Activated CD8-positive, alpha-beta memory T cell treated with anti-CD3 and anti-CD28 coated beads for 4 hours (primary cell): ENCODE results near the gene DNAH1.

Experiments
- DNase-seq, 2 donors: peaks; one replicate each; pipeline ENCODE4 v3.0.0-alpha.2; 2020; ENCODE audit warnings: low read depth in 2 of 2

The DNAH1 gene

DNA sequence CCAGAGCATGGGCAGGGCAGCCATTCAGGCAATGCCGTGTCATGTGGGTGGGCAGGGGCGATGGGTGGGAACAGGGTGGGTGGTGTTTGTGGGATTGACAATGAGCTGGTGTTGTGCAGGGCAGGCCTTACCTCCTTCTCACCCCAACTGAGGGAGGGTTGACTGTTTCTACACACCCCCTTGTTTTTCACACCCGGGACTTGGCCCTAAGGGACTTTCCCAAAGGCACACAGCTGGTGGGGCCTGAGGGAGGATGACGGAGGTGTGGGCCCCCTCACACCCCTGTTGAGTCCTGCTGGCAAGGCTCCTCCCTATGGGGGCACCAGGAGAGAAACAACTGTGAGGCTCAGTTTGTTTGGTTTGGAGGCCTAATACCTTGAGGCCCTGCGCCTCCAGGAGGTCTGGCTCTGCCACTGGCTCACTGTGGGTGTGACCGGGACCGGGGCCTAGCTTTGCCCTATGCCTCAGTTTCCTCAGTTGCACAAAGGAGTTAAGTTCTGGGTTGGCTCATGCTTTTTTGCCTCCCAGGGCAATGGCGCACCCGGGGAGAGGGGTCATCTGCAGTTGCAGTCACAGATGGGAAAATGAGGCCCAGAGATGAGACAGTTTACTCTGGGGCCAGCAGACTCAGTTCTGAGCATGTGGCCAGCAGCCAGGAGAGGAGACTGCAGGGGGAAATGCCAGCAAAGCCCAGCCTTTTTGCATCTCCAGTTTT is 5.1 kb upstream of the DNAH1 start:
- peak; percentile 41 to 48 for DNase-seq

DNA sequence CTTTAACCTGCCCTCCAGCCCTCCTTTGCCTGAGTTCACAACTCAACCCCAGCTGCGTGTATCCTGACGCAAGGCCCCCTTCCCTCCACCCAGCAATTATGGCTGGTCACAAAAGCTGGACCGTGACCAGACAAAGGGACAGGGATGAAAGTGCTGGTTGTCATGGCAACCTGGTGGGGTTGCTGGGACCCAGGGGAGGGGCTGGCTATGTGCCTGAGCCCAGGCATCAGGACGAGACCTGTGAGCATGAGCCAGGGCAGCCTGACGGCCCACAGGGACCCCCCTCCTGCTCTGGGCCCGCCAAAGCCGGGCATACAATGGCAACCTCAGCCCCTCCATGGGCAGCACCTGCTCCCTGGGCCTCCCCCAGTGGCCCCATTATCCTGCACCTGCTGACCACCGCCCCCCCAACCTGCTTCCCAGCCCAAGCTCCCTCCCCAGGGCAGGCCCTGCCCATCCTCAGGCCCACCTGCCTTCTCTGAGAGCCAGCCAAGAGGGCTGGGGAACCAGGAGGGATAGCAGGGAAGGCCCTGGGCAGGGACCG is 4.5 kb upstream of the DNAH1 start:
- no peak for DNase-seq

DNA sequence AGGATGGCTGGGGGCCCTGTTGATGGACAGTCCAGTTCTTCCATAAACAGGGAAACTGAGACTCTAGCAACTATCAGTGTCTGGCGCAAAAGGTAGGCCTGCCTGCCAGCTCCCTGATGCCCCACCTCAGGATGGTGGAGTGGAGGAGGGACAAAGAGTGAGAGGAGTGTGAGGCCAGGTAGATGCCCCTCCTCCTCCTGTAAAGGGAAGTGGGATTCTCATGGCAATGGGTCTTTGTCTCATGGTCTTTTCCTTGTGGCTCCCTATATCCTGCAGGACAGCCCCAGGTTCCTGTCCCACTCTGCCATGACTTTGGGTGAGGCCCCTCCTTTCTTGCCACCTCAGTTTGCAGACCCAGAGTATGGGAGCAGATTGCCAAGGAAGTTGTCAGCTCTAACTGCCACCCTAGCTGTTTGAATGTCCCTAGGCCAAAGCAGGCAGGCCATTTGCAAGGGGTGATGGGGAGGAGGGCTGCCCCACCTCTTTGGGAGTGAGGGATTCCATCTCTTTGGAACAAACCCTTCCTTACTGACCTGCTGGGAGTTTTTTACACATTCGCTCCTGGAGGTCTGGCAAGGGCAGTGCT is 2.8 kb upstream of the DNAH1 start:
- no peak for DNase-seq

DNA sequence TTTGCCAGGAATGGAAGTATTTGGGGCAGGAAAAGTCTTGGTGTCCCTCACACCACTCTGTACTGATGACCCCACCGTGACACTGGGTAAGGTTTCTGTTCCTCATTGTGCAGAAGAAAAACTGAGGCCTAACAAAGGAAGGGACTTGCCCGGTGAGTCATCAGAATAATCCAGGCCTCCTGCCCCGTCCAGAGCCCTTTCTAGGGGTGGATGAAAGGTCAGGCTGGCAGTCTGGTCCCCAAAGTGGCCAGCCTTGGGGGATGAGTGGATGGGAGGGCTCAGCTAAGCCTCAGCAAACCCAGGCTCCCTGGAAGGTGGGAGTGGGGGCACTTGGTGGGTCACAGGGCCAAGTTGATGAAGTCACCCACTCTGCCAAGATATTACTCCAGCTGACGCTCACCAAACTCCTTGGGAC is 2.3 kb upstream of the DNAH1 start:
- no peak for DNase-seq

DNA sequence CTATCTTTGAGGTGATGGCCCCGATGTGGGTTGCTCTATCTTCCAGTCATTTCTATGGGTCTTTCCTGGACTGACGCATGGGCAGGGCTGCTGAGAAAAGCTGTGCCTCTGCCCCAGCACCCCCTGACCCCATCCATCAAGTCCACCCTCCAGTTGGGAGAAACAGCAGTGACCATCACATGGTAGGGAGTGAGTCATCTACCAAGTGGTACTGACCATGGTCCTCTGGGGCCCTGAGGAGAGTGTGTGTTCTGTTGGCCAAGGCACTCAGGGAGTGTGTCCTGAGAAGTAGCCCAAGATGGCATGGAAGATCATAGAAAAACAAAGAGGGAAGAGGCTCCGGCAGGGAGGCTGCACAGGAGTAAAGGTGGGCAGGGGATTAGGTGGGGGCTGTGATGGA is 1.6 kb upstream of the DNAH1 start:
- no peak for DNase-seq

DNA sequence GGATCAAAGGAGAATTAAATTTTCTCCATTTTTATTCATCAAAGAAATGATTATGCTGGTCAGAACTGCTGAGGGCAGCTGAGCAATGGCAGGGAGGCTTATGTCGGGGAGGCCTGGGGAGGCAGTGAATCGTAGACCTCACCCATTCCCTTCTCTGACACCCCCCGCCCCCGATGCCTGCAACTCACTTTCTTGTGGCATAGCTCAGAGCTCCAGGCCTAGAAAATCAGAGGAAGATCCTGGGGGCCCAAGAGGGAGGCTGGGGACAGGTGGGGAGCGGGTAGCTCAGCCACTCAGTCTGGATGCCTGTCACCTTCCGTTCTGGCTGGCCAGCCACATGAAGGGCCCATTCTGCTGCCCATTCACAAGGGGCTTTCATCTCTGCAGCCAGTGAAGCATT is 1.1 kb upstream of the DNAH1 start:
- no peak for DNase-seq

DNA sequence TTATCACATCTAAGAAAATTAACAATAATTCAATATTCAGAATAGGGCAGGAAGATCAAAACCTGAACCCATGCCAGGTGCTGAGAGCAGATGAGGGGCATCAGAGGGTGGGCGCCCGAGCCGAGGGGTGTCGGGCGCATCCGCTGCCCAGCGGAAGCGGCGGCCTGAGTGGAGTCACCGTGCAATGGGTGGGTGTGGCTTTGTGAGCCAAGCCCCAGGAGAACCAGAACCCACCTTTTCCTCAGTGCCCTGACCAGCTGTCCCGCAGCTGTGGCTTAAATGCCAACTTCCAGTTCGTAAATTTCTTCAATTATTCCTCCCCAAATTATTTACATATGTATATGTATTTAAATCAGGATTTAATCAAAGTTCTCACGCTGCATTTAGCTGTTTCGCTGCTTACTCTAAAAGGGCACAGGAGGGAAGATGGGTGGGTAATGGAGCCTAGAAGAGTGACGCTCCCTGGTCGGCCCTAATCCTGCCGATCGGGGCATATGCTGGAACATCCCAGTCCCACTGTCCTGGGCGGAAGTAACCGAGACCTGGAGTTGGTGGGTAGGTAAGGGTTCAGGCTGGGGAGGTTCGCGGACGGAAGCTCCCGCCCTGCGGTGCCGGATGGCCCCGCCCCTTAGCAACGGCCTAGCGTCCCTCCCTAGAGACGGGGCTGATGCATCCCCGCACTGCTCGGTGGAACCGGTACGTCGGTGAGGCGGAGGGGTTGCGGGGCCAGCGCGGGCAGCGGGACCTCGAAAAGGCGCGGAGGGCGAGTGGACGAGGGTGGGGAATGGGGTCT is 1.3 kb downstream of the DNAH1 start:
- peak; percentile 31 to 36 for DNase-seq

DNA sequence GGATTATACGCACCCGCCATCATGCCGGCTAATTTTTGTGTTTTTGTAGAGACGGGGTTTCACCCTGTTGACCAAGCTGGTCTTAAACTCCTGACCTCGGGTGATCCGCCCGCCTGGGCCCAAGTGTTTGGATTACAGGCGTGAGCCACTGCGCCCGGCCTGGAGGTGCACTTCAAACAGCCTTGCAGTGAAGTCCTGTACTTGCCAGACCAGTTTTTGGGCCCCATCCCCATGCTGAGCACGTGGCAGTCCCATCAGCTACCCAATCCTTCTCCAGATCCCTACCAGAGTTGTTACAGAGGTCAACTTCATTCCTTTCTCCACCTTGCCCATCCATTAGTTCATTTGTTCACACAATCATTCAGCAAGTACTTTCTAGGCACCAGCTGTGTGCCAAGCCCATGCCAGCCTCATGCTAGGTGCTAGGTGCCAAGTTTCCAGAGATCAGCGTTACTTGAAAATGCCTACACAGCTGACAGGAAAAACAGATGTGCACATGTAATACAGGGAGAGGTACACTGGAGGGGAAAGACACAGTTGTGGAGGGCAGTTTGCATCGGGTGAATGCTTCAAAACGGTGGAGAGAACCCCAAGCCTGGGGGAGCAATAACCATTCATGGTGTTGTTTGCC is 2.2 kb downstream of the DNAH1 start:
- DNase-seq: no peak

DNA sequence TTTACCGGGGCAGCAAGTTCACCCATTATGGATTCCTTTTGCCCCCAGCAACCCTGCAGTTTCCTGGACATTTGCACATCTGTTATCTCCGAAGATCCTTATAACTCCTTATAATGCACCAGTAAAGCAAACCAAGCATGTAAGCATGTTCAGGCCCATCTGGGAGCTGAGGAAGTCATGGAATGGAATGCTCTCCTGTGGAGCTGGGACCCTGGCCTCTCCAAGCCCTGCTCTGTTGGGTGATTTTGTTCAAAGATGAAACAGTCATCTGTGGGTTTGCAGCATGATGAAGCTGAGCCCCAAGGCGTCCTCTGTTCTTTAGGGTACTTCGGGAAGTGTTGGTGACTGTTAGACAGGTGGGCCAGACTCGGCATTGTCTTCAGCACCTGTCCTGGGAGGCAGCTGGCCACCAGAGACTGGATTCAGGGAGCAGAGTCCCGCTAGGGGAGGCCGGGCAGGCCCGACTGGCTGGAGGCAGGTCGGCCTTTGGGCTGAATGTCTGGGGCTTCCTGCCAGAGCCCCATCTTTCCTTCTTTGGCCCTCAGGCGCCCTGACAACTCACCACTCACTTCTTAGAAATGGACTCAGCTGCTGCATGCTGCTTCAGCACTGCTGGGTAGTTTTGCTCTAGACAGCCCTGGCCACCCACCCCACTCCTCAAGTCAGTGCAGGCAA is 3.9 kb downstream of the DNAH1 start:
- no peak for DNase-seq

DNA sequence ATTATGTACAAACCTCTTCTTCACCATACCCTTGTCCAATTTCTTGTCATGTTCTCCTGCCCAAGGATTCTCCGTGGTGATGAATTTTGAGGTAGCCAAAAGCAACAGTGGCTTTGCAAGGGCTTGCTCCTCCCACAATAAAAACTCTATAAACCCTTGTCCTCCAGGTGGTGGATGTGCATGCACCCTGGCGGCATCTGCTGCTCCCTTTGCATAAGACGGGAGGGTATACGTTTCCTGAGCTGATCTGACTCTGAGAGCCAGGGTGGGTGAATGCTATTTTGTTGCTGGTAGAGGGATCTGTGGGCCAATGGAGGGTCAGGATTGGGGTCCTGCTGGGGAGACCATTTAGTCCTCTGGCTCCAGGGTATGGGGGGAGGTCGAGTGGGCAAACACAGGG is 5.4 kb downstream of the DNAH1 start:
- DNase-seq: no peak

DNA sequence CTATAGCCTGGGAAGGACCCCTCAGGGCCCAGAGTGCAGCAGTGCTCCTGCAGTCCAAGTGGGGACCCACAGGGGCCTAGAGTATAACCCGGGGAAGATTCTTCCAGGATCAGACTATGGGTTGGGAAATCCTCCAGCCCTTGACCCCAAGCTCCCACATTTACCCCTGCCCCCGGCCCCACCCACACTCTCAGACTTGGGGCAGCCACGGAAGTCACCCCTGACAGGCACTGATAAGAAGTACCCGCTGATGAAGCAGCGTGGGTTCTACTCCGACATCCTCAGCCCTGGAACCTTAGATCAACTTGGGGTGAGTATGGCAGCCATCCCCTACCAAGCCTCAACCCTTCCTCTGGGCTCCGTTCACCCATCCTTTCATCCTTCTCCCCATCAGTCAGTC is 6.3 kb downstream of the DNAH1 start:
- DNase-seq: no peak

DNA sequence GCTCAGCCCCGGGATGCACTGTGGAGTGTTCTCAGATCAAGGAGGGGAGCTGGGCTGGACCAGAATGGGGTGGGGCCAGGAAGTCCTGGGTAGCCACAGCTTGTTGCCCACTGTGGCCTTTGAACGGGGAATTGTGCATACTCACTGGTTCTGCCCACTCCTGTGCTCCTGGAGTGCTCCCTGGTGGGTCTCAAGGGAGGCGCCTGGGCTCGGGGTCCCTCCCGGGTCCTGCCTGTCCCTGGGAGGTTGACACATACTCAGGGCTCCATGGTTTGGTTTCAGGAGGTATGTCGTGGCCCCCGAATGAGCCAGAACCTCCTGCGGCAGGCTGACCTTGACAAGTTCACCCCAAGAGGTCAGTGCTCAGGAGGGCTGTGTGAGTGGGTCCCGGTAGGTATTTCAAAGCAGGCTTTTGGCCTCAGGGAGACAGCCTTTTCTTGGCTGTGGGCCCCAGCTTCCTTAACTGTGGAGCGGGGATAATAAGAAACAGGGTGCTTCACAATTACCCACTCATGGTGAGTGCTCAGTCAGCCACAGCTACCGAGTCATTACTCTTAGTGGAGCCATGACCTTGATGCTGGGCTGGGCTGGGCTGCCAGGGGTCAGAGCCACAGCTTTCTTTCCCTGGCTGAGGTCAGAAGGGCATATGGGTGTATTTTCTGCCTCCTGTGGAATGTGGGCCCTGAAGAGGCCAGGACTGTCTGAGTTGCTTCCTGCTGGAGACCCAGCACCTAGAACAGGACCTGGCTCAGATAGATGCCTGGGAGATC is 7.6 kb downstream of the DNAH1 start:
- no peak for DNase-seq

DNA sequence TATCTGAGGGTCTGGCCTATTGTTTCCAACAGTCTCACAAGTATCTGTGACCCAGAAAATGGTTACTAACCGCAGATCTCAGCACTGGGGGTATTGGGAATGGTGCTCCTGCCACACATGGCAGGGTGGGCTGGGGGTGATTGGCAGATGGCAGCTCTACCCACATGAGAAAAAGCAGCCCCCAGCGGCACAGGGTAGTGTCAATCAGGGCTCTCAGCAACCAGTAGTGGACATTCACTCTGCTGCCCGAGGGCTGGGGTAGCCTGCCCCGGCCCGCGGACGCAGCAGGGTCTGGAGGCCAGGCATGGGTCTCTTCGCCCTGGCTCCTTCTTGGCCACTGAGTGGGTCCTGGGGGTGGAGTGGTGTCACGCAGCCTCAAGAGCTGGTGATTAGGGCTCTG is 8.6 kb downstream of the DNAH1 start:
- DNase-seq: no peak

DNA sequence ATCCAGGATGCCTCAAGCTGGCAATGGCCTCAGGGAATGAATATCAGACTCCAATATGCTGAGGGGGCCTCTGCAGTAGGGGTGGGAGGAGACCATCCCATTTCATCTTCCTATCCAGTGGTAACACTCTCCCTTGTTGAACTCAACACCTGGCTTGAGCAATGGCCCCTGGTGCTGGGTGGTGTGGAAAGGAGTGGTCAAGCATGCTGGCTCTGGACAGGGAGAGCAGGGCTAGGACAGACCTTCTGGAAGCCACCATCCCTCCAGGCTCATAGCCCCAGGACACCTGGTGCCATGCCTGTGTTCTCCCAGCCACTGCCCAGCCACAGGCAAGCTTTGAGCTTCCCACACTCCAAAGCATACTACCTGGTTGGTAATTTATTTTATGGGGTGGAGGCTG is 9.6 kb downstream of the DNAH1 start:
- DNase-seq: no peak

DNA sequence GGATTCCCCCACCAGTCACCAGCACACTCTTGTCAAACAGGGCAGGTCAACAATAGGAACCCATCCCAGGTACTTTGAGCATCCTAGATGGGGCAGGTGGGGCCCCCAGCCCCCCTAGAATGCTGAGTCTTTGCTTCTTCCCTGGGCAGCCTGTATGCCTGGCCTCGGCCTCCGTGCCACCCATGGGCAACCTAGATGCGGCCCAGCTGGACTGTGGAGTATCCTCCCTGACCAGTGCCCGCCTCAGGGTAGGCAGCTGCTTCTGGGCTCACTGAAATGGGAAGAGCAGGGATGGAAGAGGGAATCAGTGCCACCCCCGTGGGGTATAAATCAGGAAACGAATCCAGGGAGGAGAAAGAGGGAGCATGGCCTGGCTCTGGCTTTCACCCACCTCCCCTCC is 10.9 kb downstream of the DNAH1 start:
- no peak for DNase-seq

DNA sequence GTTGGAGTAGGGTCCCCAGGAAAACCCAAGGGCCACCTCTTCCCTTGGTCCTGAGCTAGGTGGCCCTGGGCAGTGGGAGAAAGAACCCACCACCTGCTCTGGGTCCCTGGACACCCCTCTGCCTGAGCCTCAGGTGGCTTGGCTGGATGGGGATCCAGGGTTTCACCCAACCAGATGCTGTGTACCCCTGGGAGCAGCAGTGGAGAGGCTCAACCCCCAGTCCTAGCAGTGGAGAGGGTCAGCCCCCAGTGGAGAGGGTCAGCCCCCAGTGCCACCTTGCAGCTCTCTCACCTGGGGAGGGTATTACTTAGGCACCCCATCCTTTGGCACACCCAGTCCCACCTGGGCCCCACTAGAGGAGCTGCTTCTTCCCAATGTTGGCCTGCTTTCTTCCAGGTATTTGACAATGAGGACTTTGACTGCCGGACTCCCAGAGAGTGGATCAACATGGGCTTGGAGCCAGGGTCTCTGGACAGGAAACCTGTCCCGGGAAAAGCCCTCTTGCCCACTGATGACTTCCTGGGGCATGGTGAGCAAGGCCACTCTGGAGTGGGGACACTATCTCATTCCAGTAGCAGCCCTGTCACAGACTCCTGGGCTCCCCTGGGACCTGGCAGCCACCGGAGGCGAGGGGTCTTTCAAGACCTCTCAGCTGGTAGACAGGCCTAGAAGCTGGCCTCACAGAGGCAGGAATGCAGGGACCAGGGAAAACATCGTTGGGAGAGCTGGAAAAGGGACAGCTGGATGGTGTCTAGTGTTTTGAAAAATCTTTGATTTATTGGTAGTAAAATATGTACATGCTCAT is 11.6 kb downstream of the DNAH1 start:
- no peak for DNase-seq

DNA sequence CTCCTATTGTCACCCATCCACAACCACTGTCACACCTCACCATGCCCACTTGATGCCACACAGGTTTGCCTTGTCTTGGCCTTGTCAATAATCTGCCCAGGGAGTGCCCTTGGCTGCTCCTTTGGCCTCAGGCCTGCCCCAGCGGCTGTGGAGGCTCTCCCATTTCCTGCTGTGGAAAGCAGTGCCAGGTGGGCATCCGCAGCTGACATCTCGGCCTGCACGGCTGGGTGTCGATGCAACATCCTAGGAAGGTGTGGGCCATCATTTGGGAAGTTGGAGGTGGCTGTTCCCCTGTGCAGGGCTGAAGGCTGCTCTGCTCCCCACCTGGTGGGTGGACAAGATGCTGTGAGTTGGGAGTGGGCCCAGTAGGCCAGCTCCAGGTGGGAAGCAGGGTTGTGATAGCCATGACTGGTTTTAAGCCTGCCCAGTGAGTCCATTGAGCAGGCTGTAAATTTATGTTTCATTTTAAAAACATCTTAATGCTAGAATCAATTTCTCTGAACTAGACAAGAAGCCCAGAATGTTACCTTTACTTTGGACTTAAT is 12.5 kb downstream of the DNAH1 start:
- DNase-seq: no peak

DNA sequence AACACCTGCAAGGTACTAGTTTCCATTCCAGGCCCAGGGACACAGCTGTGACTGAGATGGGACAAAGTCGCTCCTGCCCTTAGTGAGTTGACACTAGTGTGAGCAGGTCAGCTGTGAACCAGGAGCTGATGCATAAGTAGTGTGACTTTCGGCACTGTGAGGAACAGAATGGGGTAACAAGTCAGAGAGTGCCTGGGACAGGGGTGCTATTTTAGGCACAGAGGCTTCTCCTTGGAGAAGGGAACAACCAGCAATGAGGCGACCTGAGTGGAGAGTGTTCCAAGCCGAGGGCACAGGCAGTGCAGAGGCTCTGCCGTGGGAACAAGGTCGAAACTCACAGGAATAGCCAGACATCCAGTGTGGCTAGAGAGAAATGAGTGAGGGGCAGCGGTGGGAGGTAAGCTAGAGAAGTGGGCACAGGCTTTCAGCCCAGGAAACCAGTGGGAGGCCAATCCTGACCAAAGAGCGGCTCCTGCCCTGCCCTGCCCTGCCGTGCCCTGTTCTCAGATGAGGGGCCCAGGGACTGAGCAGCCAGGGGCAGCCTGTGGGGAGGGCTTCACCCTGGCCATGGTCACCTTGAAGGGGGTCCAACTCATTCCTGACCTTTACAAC is 14.2 kb downstream of the DNAH1 start:
- DNase-seq: no peak

DNA sequence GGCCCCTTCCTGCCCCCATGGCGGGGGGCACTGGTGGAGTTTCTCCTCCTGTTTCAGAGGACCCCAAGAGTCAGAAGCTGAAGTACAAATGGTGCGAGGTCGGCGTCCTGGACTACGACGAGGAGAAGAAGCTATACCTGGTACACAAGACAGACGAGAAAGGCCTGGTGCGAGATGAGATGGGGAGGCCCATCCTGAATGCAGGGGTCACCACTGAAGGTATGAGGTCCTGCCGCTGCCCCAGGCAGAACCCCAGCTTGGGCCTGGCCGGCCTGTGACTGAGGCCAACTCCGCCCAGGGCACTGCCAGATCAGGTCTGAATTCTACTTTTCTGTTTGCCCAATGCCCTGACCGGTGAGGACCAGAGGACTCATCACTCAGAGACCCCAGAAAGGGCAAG is 15.0 kb downstream of the DNAH1 start:
- no peak for DNase-seq
